Vagina (tissue), 2 donors: ENCODE measurements around the gene GPR32.

Source experiments
- POLR2A ChIP-seq, 2 donors: fragments of 450-650 bp; IDR thresholded peaks; one replicate each; pipeline ENCODE4 v1.6.1; 2017; ENCODE audit warnings: antibody characterized with exemption in 2 of 2, mild to moderate bottlenecking in 2 of 2, moderate library complexity in 2 of 2
- POLR2AphosphoS5 ChIP-seq, 2 donors: sonication (generic); formaldehyde crosslinking; IDR thresholded peaks; one replicate each; pipeline ENCODE4 v1.9.0; 2017; ENCODE audit warnings: antibody characterized with exemption in 2 of 2, mild to moderate bottlenecking in 2 of 2, low read depth in 1 of 2; ENCODE audit not compliant: insufficient read depth in 1 of 2
- TF ChIP-seq, protein P1 (sequence below), 3 experiments: fragments of 450-650 bp in 2 of 3; fragments of 200-600 bp in 1 of 3; sonication (generic) in 1 of 3; IDR thresholded peaks; one replicate each; pipeline ENCODE4 v1.5.1; 2017 to 2019; ENCODE audit warnings: antibody characterized with exemption in 3 of 3, mild to moderate bottlenecking in 2 of 3, moderate library complexity in 2 of 3

DNA sequence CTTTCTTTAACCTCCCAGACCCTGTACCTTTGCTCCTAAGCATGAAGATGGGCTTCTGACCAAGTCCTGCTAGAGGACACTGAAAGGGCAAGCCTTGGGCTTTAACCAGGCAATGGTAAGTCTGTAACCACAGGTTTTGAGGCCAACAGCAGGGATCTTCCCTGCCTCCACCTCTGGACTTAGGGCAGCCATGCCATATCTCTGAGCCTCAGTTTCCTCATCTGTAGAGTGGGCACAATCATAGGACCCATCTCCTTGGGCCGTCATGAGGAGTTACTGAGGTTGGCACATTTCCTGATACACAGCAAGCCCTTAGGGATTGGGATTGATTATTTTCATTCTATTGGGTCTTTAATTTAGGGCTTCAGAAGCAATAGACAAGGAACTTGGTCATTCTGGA, 38.6 kb downstream of the GPR32 start:
- TF ChIP-seq, protein P1, sequence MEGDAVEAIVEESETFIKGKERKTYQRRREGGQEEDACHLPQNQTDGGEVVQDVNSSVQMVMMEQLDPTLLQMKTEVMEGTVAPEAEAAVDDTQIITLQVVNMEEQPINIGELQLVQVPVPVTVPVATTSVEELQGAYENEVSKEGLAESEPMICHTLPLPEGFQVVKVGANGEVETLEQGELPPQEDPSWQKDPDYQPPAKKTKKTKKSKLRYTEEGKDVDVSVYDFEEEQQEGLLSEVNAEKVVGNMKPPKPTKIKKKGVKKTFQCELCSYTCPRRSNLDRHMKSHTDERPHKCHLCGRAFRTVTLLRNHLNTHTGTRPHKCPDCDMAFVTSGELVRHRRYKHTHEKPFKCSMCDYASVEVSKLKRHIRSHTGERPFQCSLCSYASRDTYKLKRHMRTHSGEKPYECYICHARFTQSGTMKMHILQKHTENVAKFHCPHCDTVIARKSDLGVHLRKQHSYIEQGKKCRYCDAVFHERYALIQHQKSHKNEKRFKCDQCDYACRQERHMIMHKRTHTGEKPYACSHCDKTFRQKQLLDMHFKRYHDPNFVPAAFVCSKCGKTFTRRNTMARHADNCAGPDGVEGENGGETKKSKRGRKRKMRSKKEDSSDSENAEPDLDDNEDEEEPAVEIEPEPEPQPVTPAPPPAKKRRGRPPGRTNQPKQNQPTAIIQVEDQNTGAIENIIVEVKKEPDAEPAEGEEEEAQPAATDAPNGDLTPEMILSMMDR (IDR thresholded peaks at IDR 0.05), result no peak
- no peak for TF ChIP-seq POLR2A (IDR thresholded peaks at IDR 0.05)
- TF ChIP-seq POLR2AphosphoS5 (IDR thresholded peaks at IDR 0.05; ENCODE audit: insufficient read depth in 1 of 2, low read depth in 1 of 2), result no peak
